ENCODE data around the gene CACNA1B. TPM values are rescaled to one million over a fixed set of nuclear protein-coding genes. Genes with fewer than 3 reads are reported as not detected.

CACNA1B gene
- total and polyA plus RNA-seq, 2 of the 4 experiments (the other 2 are of a cell fraction), result 0.02 TPM; not detected in 1

GRCh38 chr9:137959641-137960411, 82.2 kb downstream of the CACNA1B start:
- Histone ChIP-seq H2AK9ac (replicated peaks; ENCODE audit: low read depth, low read length, poor library complexity) (no peak overlapping the region), H3K56ac (ENCODE audit: extremely low read depth, insufficient read depth, low read length) (no peak overlapping the region), H4K91ac (ENCODE audit: insufficient read depth, low read depth, low read length) (no peak overlapping the region), H2BK20ac (ENCODE audit: low read depth, low read length) (no peak overlapping the region), H2BK15ac (ENCODE audit: low read depth, low read length) (no peak overlapping the region), H3K14ac (replicated peaks; ENCODE audit: low read depth, low read length) (no peak overlapping the region), H2AK5ac (ENCODE audit: low read depth, low read length) (no peak overlapping the region), H2BK120ac (ENCODE audit: low read depth, low read length) (no peak overlapping the region), H2BK5ac (ENCODE audit: low read depth, low read length, poor library complexity, severe bottlenecking) (no peak overlapping the region), H2AFZ (replicated peaks; ENCODE audit: low read length, poor library complexity) (no peak overlapping the region), H3K4me2 (ENCODE audit: low read depth, low read length) (no peak overlapping the region), H3K4me1 (ENCODE audit: control insufficient read depth, insufficient read depth, low read length) (no peaks in the 10 kb centered on the region), H3K27ac (ENCODE audit: insufficient read depth, low read length) (no peak overlapping the region), H4K20me1 (ENCODE audit: insufficient read depth, low read length) (no peaks in the 10 kb centered on the region), H3K18ac (ENCODE audit: low read depth, low read length) (no peak overlapping the region), H3K9me1 (ENCODE audit: insufficient read depth, low read length) (no peaks in the 10 kb centered on the region), H3K36me3 (ENCODE audit: control insufficient read depth, insufficient read depth, low read length) (no peaks in the 10 kb centered on the region), H4K8ac (ENCODE audit: low read depth in 2 of 2, low read length in 2 of 2) (no peak overlapping the region), H4K5ac (ENCODE audit: low read depth, low read length) (no peak overlapping the region), H3K23ac (ENCODE audit: low read depth, low read length) (no peak overlapping the region), H3K79me1 (ENCODE audit: low read depth in 1 of 2, low read length in 2 of 2) (no peaks in the 10 kb centered on the region), H3K4ac (ENCODE audit: low read depth, low read length) (no peak overlapping the region), H3K9me3 (ENCODE audit: control insufficient read depth, insufficient read depth, low read length) (peaks cover 33% of the 10 kb centered on the region), H3K27me3 (ENCODE audit: control insufficient read depth, insufficient read depth, low read length) (no peaks in the 10 kb centered on the region), H3K4me3 (ENCODE audit: insufficient read depth, low read depth, low read length) (no peak overlapping the region), H3K9ac (ENCODE audit: low read depth, low read length) (no peak overlapping the region)
- in situ Hi-C loops (cut with MboI; ENCODE audit: low sequenced_read_pairs), result no loop called here
- BruUV-seq (replicated peaks), result no TSS peak
- no peak for DNase-seq
- POLR2A ChIA-PET (ENCODE audit: unreplicated experiment), result no interaction called here
- ATAC-seq (ENCODE audit: low read depth), result no peak
- intact Hi-C loops (cut with micrococcal nuclease), result no loop called here
- CTCF ChIA-PET, result no interaction called here
- dilution Hi-C loops (cut with HindIII; ENCODE audit: low sequenced_read_pairs, unreplicated experiment), result no loop called here
- WGBS, 2 experiments (ENCODE audit: extremely low coverage in 2 of 2, insufficient read length in 1 of 2), result 70% methylated on average over 16 of the region's 36 CpGs; no CpG with 5 or more reads in 1 of the 2 experiments
- TF ChIP-seq CTCF (conservative IDR thresholded peaks at IDR 0.05; ENCODE audit: low read depth, low read length) (no peak), RFX5 (IDR thresholded peaks at IDR 0.05; ENCODE audit: low read depth, low read length) (no peak), CHD1 (IDR thresholded peaks at IDR 0.05; ENCODE audit: low read depth, low read length) (no peak), RAD21 (IDR thresholded peaks at IDR 0.05; ENCODE audit: low read length) (no peak), ELK1 (IDR thresholded peaks at IDR 0.05; ENCODE audit: borderline replicate concordance, low read depth, low read length) (no peak), SMC3 (IDR thresholded peaks at IDR 0.05; ENCODE audit: low read depth, low read length) (no peak), BHLHE40 (IDR thresholded peaks at IDR 0.05; ENCODE audit: low read depth, low read length) (no peak), MXI1 (IDR thresholded peaks at IDR 0.05; ENCODE audit: borderline replicate concordance, low read depth, low read length) (no peak), RCOR1 (IDR thresholded peaks at IDR 0.05; ENCODE audit: insufficient replicate concordance, low read length) (no peak), FOS (IDR thresholded peaks at IDR 0.05; ENCODE audit: low read depth, low read length) (no peak), MAFK (IDR thresholded peaks at IDR 0.05; ENCODE audit: low read depth, low read length) (no peak), NFE2L2 (IDR thresholded peaks at IDR 0.05; ENCODE audit: low read depth, low read length) (no peak), MAZ (IDR thresholded peaks at IDR 0.05; ENCODE audit: borderline replicate concordance, low read depth, low read length) (no peak), CEBPB (IDR thresholded peaks at IDR 0.05; ENCODE audit: low read depth, low read length) (no peak), POLR2A (IDR thresholded peaks at IDR 0.05; ENCODE audit: low read depth, low read length) (no peak)
- TF ChIP-seq, protein P1, sequence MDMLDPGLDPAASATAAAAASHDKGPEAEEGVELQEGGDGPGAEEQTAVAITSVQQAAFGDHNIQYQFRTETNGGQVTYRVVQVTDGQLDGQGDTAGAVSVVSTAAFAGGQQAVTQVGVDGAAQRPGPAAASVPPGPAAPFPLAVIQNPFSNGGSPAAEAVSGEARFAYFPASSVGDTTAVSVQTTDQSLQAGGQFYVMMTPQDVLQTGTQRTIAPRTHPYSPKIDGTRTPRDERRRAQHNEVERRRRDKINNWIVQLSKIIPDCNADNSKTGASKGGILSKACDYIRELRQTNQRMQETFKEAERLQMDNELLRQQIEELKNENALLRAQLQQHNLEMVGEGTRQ (IDR thresholded peaks at IDR 0.05; ENCODE audit: low read depth, low read length), result no peak

Data from IMR-90 (cell line).